ENCODE data around the gene RASA3. TPM values are rescaled to one million over a fixed set of nuclear protein-coding genes. Genes with fewer than 3 reads are reported as not detected.

The RASA3 gene
- total RNA-seq, 1 donor from 2014 or later = 14.6 TPM

- TF ChIP-seq CTCF (IDR thresholded peaks at IDR 0.05; ENCODE audit: unreplicated experiment) = no peak
- Mint-ChIP-seq H3K9me3 (no peaks in the 10 kb centered on the region), H3K36me3 (peaks cover 12% of the 10 kb centered on the region), H3K27me3 (ENCODE audit: low read depth) (peaks cover 1% of the 10 kb centered on the region), H3K4me3 (no peak overlapping the region), H3K4me1 (no peaks in the 10 kb centered on the region), H3K27ac (no peak overlapping the region)
- DNase-seq (ENCODE audit: low spot score in 2 of 2, unreplicated experiment in 2 of 2) = no peak
Measured at GRCh38 chr13:114007566-114007965, 124.9 kb downstream of the RASA3 start.

- no peak overlapping the region for H3K4me3 Mint-ChIP-seq
- H3K27ac Mint-ChIP-seq = peak overlapping the region; percentile 59
- H3K9me3 Mint-ChIP-seq = no peaks in the 10 kb centered on the region
- no peaks in the 10 kb centered on the region for H3K4me1 Mint-ChIP-seq
- H3K27me3 Mint-ChIP-seq (ENCODE audit: low read depth) = peaks cover 1% of the 10 kb centered on the region
- H3K36me3 Mint-ChIP-seq = peaks cover 6% of the 10 kb centered on the region
- no peak for TF ChIP-seq CTCF (IDR thresholded peaks at IDR 0.05; ENCODE audit: unreplicated experiment)
- no peak for DNase-seq (ENCODE audit: low spot score in 2 of 2, unreplicated experiment in 2 of 2)
Measured at GRCh38 chr13:114005206-114005724, 127.2 kb downstream of the RASA3 start.

- peak overlapping the region; percentile 59 for H3K27ac Mint-ChIP-seq
- no peak overlapping the region for H3K4me3 Mint-ChIP-seq
- H3K4me1 Mint-ChIP-seq = no peaks in the 10 kb centered on the region
- TF ChIP-seq CTCF (IDR thresholded peaks at IDR 0.05; ENCODE audit: unreplicated experiment) = no peak
- no peak for DNase-seq (ENCODE audit: low spot score in 2 of 2, unreplicated experiment in 2 of 2)
- H3K9me3 Mint-ChIP-seq = no peaks in the 10 kb centered on the region
- H3K36me3 Mint-ChIP-seq = peaks cover 6% of the 10 kb centered on the region
- H3K27me3 Mint-ChIP-seq (ENCODE audit: low read depth) = peaks cover 1% of the 10 kb centered on the region
Measured at GRCh38 chr13:114004420-114005205, 127.8 kb downstream of the RASA3 start.

GRCh38 chr13:114002771-114003321 lies 129.6 kb downstream of the RASA3 start:
- Mint-ChIP-seq H3K36me3 (no peaks in the 10 kb centered on the region), H3K4me1 (peaks cover 11% of the 10 kb centered on the region), H3K4me3 (no peak overlapping the region), H3K9me3 (no peaks in the 10 kb centered on the region), H3K27ac (no peak overlapping the region), H3K27me3 (ENCODE audit: low read depth) (peaks cover 1% of the 10 kb centered on the region)
- no peak for TF ChIP-seq CTCF (IDR thresholded peaks at IDR 0.05; ENCODE audit: unreplicated experiment)
- DNase-seq (ENCODE audit: low spot score in 2 of 2, unreplicated experiment in 2 of 2) = no peak

- Mint-ChIP-seq H3K4me3 (no peak overlapping the region), H3K9me3 (no peaks in the 10 kb centered on the region), H3K36me3 (no peaks in the 10 kb centered on the region), H3K4me1 (peaks cover 11% of the 10 kb centered on the region), H3K27me3 (ENCODE audit: low read depth) (no peaks in the 10 kb centered on the region), H3K27ac (no peak overlapping the region)
- DNase-seq (ENCODE audit: low spot score in 2 of 2, unreplicated experiment in 2 of 2) = no peak
- no peak for TF ChIP-seq CTCF (IDR thresholded peaks at IDR 0.05; ENCODE audit: unreplicated experiment)
Measured at GRCh38 chr13:114002009-114002544, 130.3 kb downstream of the RASA3 start.
